Activated CD8-positive, alpha-beta memory T cell treated with anti-CD3 and anti-CD28 coated beads for 1 hour (primary cell): ENCODE data around the gene TXNRD2.
A peak's percentile ranks its signal among the peaks of the same experiment; 100 is the strongest.
"Not testable (repeated sequence)": the region's sequence is repeated elsewhere in the genome, so short reads cannot be mapped to it uniquely, and the experiment has no call there.

ENCODE experiments used
- DNase-seq, 2 donors: peaks; one replicate each; pipeline ENCODE4 v3.0.0-alpha.2; 2020; ENCODE audit warnings: low read depth in 1 of 2; ENCODE audit errors: extremely low read depth in 1 of 2

The TXNRD2 gene

DNA sequence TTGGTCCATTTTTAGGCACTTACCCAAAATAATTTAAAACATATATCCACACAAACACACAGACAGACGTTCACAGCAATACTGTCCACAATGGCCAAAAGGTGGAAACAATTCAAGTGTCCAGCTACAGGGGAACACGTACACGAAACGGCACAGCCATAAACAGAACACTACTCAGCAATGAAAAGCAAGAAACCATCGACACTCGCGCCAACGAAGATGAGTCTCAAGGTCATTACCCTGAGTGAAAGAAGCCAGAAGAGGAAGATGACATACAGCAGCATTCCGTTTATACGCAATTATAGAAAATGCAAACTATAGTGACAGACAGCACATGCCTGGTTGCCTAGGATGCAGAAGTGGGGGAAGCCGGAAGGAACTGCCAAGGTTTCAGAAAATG lies 13.4 kb downstream of the TXNRD2 start:
- no peak for DNase-seq

- no peak for DNase-seq
These were observed 13.9 kb downstream of the TXNRD2 start for GRCh38 chr22:19927696-19928095.

DNA sequence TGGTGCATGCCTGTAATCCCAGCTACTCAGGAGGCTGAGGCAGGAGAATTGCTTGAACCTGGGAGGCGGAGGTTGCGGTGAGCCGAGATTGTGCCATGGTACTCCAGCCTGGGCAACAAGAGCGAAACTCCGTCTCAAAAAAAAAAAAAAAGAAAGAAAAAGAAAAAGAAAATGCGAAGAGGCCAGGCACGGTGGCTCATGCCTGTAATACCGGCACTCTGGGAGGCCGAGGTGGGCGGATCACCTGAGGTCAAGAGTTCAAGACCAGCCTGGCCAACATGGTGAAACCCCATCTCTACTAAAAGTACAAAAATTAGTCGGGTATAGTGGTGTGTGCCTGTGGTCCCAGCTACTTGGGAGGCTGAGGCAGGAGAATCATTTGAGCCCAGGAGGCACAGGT lies 15.6 kb downstream of the TXNRD2 start:
- not testable (repeated sequence) for DNase-seq

GRCh38 chr22:19923914-19924513 lies 17.6 kb downstream of the TXNRD2 start:
- DNase-seq, result no peak

DNA sequence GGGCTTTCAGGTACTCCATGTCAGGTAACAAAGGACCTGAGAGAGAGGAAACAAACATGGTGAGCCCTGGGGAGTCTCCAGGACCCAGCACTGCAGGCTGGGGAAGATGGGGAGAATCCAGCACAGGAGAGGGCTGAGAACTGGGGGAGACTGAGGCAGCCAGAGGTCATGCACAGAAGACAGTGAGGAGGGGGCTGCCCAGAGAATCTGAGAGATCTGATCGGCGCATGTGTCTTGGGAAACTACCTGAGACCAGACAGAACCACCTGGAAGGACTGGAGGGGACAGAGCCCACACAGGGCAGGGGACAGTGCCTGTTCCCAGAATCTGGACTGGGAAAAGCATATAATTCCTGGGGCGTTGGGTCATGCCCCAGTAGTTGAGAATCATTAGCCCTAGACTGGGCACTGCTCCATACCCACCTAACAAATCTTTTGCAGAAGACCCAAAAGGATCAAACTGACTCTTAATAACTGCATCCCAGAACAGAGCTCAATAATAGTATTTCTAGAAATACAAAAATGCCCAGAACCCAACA lies 20.0 kb downstream of the TXNRD2 start:
- no peak for DNase-seq

DNA sequence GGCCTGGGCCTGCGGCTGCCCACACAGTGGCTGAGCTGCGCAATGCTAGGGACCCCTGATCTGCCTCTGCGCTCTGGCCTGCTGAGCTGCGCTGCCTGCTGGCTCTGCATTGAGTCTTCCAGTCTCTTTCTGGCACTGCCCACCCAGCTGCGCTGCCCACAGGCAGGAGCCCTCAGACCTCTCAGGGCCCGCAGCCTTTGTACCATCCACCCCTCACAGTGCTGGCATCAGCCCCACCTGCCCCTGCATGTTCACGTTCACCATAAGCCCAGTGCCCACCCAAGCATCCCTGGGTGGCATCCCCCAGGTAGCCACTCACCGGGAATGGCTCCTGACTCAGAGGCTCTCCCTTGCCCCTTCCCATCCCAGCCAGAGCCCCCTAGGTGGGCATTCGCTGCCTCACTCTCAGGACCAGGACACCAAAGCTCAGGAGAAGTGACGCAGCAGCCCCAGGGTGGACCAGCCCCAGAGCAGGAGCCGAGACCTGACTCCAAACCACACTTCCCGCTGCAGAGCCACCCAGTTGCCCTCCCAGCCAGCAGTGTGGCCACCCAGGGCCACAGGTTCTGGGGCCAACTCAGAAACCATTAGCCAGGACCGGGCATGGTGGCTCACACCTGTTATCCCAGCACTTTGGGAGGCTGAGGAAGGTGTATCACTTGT lies 21.8 kb downstream of the TXNRD2 start:
- DNase-seq, result no peak

DNA sequence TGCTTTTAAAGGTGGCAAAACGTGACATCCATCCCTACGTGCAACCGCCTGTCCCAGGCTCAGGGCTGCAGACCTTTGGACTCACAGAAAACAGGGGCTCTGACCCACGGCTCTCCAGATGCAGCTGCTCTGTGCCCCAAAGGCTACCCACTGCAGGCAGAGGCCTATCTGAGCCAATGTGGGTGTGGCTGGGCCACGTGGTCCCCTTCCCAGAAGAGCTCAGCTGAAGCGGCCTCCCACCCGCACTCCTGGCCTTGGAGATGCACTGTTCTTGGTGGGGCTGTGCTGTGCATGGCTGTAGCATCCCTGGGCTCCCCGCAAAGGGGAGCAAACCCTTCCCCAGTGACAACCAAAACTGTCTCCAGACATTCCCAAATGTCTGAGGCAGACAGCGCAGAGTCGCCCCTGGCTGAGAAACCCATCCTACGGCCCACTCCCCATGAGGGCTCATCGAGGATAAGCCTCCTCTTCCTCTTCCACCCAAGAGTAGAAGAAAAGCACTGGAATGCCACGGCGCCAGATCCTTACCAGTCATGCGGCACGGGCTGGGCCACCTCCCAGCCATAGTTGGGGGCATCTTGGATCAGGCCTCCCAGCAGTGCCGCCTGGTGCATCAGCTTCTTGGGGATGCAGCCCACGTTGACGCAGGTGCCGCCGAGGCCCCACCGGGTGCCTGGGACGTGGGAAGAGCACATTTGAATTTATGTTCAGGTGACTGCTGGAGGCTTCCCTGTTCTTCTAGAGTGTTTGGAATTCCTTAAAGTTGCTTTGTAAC lies 23.1 kb downstream of the TXNRD2 start:
- DNase-seq, result no peak

DNA sequence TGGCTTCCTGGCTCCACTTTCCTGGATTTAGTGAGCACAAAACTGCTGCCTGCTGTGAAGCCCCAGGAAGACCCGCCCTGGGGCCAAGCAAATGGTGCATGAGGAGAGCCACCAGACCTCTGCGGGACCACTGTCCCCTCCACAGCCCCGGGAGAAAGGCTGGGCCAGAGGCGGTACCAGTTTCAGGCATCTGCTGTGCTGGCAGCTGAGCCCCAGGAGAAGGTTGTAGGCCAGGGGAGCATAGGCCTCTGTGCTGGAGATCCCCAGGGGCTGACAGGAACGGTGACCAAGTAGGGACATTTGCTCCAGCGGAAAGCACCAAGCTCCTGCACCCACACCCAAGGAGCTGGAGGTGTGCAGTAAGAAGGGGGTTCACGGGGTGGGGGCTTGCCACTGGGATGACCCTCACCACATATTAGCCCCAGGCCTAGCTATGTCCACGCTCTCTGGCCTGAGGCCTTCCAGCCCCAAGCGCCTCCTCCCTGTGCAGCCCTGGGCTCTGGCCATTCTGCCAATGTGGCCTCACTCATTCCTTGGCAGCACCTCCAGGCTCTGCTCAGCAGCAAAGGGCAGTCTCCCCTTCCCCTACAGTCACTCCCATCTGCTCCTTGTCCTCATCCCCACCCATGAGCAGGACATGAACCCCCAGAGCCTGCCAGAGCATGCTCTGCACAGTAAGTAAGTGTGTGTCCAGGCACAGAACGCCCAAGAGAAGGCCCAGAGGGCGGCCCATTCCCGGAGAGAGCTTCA lies 24.1 kb downstream of the TXNRD2 start:
- DNase-seq, result no peak

DNA sequence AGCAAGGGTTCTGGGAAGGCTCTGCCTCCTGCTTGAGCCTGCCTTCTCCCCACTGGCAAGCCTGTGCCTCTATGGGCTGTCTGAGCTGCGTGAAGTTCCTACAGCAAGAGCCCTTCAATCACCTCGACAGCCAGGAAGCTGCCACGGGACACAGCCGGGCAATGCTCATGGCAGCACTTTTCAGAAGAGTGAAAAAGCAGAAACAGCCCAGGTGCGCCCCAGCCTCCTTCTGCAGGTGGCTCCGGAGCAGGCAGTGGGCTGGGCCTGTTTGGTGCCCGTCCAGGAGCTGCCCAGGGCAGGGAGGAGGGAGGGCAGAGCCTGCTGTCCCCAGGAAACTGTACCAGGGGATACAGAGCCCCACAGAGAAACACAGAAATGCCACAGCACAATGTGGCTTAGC lies 24.7 kb downstream of the TXNRD2 start:
- DNase-seq, result no peak

DNA sequence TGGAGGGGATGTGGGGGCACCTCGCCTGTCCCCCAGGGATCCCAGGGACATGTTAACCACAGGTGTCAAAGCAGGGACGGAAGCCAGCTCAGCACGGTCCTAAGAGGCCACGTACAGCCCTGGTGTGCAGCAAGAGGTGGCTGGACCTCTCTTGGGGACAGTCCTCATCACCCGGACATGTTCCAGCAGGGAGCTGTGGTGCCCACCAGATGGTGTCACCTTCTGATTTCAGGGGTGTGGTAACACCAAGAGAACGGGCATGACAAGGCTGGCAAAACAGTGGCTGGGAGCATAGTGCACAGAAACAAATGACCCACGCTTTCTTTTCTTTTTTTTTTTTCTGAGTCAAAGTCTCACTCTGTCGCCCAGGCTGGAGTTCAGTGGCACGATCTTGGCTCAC lies 25.6 kb downstream of the TXNRD2 start:
- no peak for DNase-seq

GRCh38 chr22:19915287-19915954 lies 26.2 kb downstream of the TXNRD2 start:
- no peak for DNase-seq

DNA sequence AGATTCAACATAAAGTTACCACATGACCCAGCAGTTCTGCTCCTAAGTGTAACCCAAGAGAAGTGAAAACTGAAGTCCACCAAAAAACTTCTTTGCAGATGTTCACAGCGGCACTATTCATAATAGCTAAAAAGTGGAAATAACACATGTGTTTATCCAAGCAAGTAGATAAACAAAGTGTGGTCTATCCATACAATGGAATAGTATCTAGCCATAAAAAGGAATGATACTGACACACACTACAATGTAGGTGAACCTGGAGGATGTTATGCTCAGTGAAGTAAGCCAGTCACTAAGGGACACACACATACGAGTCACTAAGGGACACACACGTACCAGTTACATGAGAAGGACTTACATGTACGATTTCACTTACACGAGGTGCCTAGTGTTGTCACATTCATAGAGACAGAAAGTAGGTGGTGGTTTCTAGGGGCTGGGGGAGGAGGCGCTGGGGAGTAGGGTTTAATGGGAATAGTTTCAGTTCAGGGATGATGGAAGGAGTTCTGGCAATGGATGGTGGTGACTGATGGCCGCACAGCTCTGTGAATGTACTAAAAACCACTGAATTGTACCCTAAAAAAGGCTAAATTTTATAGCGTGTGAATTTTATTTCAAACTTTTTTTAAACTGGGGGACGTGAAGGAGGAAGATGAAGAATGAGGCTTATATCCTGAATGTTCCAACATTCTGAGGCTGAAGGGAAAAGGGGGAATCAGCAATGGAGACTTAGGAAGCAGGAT lies 27.2 kb downstream of the TXNRD2 start:
- DNase-seq, result no peak

- no peak for DNase-seq
These were observed 28.2 kb downstream of the TXNRD2 start for GRCh38 chr22:19913337-19913936.

- DNase-seq, result no peak
These were observed 29.2 kb downstream of the TXNRD2 start for GRCh38 chr22:19912271-19912999.

DNA sequence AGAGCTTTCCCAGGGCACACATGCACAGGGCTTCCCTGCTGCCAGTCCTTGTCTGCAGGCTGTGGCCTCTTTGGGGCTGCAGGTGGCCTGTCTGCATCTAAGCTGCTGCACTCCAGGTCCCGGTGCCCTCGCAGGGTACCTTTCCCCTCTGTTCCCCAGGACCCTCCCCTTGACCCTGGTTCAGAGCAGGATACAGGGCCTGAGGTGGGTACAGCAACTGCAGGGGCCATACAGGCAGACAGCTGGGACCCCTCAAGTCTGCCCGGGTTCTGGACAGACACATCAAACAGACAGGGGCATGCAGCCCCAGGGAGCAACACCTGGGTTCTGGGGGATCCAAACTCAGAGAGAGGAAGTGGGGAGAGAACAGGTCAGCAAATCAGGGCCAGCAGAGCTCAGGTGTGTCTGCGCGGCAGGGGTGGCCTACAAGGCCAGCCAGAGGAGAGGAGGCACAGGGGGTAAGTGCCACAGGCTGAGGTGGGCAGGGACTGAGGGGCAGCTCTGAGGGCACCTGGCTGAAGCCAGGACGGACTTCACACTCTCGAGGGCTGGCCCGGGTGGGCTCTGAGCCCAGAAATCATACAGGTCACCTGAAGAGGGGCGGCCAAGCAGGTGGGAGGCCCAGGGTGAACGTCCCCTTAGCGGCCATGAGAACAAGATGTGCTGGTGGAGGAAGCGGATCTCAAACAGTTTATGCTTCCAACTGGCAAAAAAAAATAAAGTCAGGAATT lies 29.9 kb downstream of the TXNRD2 start:
- no peak for DNase-seq

DNA sequence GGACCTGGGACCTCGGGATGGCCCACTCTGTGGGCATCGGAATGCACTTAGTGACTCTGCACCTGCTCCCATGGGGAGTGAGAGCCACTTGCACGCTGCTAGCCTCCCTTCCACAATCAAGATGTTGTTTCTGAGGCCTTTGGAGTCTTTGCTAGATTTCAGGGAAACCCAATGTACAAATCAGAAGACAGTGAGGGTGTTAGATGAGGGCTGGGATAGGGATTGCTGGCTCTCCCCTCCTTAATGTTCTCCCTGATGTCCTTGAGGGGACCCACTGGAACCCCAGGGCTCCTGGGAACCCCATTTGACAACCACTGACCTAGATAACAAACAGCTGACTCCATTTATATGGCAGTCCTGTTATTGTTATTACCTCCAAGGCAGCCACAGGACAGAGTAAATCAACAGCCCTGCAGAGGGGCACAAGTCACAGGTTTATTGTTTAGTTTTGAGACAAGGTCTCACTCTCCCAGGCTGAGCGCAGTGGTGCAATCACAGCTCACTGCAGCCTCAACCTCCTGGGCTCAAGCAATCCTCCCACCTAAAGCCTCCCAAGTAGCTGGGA lies 31.4 kb downstream of the TXNRD2 start:
- DNase-seq, result no peak

- peak; percentile 63 to 74 for DNase-seq
These were observed 32.1 kb downstream of the TXNRD2 start for GRCh38 chr22:19909350-19910179.
